Neural progenitor cell (in vitro differentiated cells): ENCODE results near the gene UBE2QL1. TPM values are rescaled to one million over a fixed set of nuclear protein-coding genes. Genes with fewer than 3 reads are reported as not detected.

Experiments used
- DNase-seq: peaks from one replicate; pipeline ENCODE4 v3.0.0-alpha.2; 2016; ENCODE audit warnings: low spot score
- H2AFZ ChIP-seq: fragments of 200-600 bp; sonication (generic); replicated peaks from 2 replicates; pipeline ENCODE4 v1.6.1; 2016; ENCODE audit warnings: antibody characterized with exemption
- H3F3A ChIP-seq: fragments of 200-600 bp; sonication (generic); 2 replicates; pipeline ENCODE4 v1.6.1; 2016; ENCODE audit warnings: antibody characterized with exemption, low read depth
- H3K27ac ChIP-seq: fragments of 200-600 bp; sonication (generic); 2 replicates; pipeline ENCODE4 v1.5.1; 2016; ENCODE audit warnings: mild to moderate bottlenecking
- H3K27me3 ChIP-seq: fragments of 200-600 bp; sonication (generic); 2 replicates; pipeline ENCODE4 v1.6.1; 2016; ENCODE audit warnings: mild to moderate bottlenecking, moderate library complexity
- H3K36me3 ChIP-seq: fragments of 200-600 bp; sonication (generic); 2 replicates; pipeline ENCODE4 v1.5.1; 2016
- H3K4me1 ChIP-seq: fragments of 200-600 bp; sonication (generic); 2 replicates; pipeline ENCODE4 v1.6.1; 2016; ENCODE audit warnings: mixed run types
- H3K4me2 ChIP-seq: fragments of 200-600 bp; sonication (generic); 2 replicates; pipeline ENCODE4 v1.6.1; 2016
- H3K4me3 ChIP-seq: fragments of 200-600 bp; sonication (generic); 2 replicates; pipeline ENCODE4 v1.5.1; 2016
- H3K79me2 ChIP-seq: fragments of 200-600 bp; sonication (generic); 2 replicates; pipeline ENCODE4 v1.6.1; 2016; ENCODE audit warnings: low read depth
- H3K9ac ChIP-seq: fragments of 200-600 bp; sonication (generic); 2 replicates; pipeline ENCODE4 v1.6.1; 2016
- H3K9me3 ChIP-seq: fragments of 200-600 bp; sonication (generic); 2 replicates; pipeline ENCODE4 v1.5.1; 2016; ENCODE audit warnings: low read depth
- H4K20me1 ChIP-seq: fragments of 200-600 bp; sonication (generic); 2 replicates; pipeline ENCODE4 v1.6.1; 2016; ENCODE audit warnings: low read depth
- H3K27ac Mint-ChIP-seq: 3 replicates; pipeline ENCODE4 v1.8.0; 2021; ENCODE audit warnings: mixed read lengths
- H3K27me3 Mint-ChIP-seq: 2 replicates; pipeline ENCODE4 v1.8.0; 2022; ENCODE audit warnings: low read depth, mild to moderate bottlenecking, inconsistent platforms, moderate library complexity, mixed read lengths; ENCODE audit not compliant: insufficient read depth
- H3K36me3 Mint-ChIP-seq: 3 replicates; pipeline ENCODE4 v1.8.0; 2021; ENCODE audit warnings: mixed read lengths
- H3K4me1 Mint-ChIP-seq: 3 replicates; pipeline ENCODE4 v1.8.0; 2021; ENCODE audit warnings: mixed read lengths
- H3K4me3 Mint-ChIP-seq: 3 replicates; pipeline ENCODE4 v1.8.0; 2021; ENCODE audit warnings: mild to moderate bottlenecking, moderate library complexity, mixed read lengths
- H3K9me3 Mint-ChIP-seq: 3 replicates; pipeline ENCODE4 v1.8.0; 2020; ENCODE audit warnings: mixed read lengths
- CTCF ChIP-seq: fragments of 200-600 bp; sonication (generic); IDR thresholded peaks from 2 replicates; pipeline ENCODE4 v1.5.1; 2017; ENCODE audit warnings: antibody characterized with exemption, mild to moderate bottlenecking
- EZH2 ChIP-seq: fragments of 200-600 bp; sonication (generic); IDR thresholded peaks from 2 replicates; pipeline ENCODE4 v1.6.1; 2017; ENCODE audit warnings: antibody characterized with exemption, mild to moderate bottlenecking, moderate library complexity
- EZH2phosphoT487 ChIP-seq: fragments of 200-600 bp; sonication (generic); IDR thresholded peaks from 2 replicates; pipeline ENCODE4 v1.6.1; 2017; ENCODE audit warnings: antibody characterized with exemption
- total RNA-seq: library from RNA; depleted of rRNA; stranded (reverse); fragments of >200 nt; gene quantifications from 2 replicates; pipeline ENCODE4 v1.2.3, GENCODE V29; 2015; ENCODE audit warnings: low replicate concordance

The UBE2QL1 gene
- total RNA-seq, 1 donor from 2014 or later, result 0.30 TPM

DNA sequence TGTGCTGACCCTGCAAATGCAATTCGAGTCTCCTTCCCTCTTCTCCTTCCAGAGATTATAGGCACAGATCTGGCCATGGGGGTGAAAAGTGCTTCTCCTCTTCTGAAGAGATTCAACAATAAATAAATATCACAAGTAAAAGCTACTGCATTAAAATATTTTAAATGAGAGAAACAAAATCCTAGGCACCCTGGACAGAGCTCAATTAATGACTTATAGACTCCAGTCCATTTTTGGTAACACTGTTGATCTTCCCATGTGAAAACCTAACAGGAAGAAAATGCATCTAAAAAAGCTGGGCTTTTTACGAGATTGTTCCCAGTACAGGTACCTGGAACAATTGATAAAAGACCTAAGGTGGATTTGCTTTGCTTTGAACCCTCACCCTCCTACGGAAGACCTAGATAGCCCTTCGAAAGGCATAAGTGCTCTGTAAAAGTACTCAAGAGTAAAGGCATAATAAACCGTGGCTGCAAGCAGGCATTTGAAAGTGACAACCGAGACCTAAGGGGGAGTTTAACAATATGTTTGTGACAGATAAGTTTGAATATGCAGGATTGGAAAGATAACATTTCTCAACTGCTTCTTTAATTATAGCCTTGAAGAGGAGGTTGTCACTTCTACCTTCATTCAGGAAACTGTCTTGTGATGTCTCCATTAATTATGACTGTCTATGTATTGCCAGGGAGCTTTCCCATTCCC lies 41.0 kb upstream of the UBE2QL1 start:
- Mint-ChIP-seq H3K27me3 (peaks cover 7% of the 10 kb centered on the region), H3K4me3 (no peak overlapping the region), H3K36me3 (no peaks in the 10 kb centered on the region), H3K9me3 (no peaks in the 10 kb centered on the region), H3K4me1 (peaks cover 4% of the 10 kb centered on the region), H3K27ac (no peak overlapping the region)
- Histone ChIP-seq H3K9ac (no peak overlapping the region), H3K27me3 (no peaks in the 10 kb centered on the region), H3K4me3 (no peak overlapping the region), H3K36me3 (no peaks in the 10 kb centered on the region), H3K4me1 (peaks cover 8% of the 10 kb centered on the region), H3K4me2 (no peak overlapping the region), H3F3A (no peaks in the 10 kb centered on the region), H3K9me3 (no peaks in the 10 kb centered on the region), H3K27ac (no peak overlapping the region), H3K79me2 (no peaks in the 10 kb centered on the region), H4K20me1 (no peaks in the 10 kb centered on the region), H2AFZ (peak overlapping the region; percentile 72)
- no peak for DNase-seq
- no peak for TF ChIP-seq EZH2
- TF ChIP-seq CTCF, result no peak
- TF ChIP-seq EZH2phosphoT487, result no peak

- Mint-ChIP-seq H3K4me3 (no peak overlapping the region), H3K27ac (no peak overlapping the region), H3K36me3 (no peaks in the 10 kb centered on the region), H3K9me3 (no peaks in the 10 kb centered on the region), H3K27me3 (peaks cover 7% of the 10 kb centered on the region), H3K4me1 (peaks cover 4% of the 10 kb centered on the region)
- H3K4me2 ChIP-seq, result no peak overlapping the region
- no peak overlapping the region for H2AFZ ChIP-seq
- DNase-seq, result no peak
- TF ChIP-seq EZH2, result no peak
- TF ChIP-seq EZH2phosphoT487, result no peak
- no peak for TF ChIP-seq CTCF
- H3K27ac ChIP-seq, result no peak overlapping the region
- no peaks in the 10 kb centered on the region for H3K36me3 ChIP-seq
- H3K9ac ChIP-seq, result no peak overlapping the region
- no peaks in the 10 kb centered on the region for H3K27me3 ChIP-seq
- H3K79me2 ChIP-seq, result no peaks in the 10 kb centered on the region
- H3K4me3 ChIP-seq, result no peak overlapping the region
- H4K20me1 ChIP-seq, result no peaks in the 10 kb centered on the region
- H3K4me1 ChIP-seq, result peaks cover 8% of the 10 kb centered on the region
- no peaks in the 10 kb centered on the region for H3K9me3 ChIP-seq
- H3F3A ChIP-seq, result no peaks in the 10 kb centered on the region
These were observed 40.4 kb upstream of the UBE2QL1 start for GRCh38 chr5:6408260-6408596.

- Histone ChIP-seq H2AFZ (no peak overlapping the region), H3K27me3 (no peaks in the 10 kb centered on the region), H3K4me1 (peaks cover 8% of the 10 kb centered on the region), H3K4me3 (no peak overlapping the region), H3K27ac (no peak overlapping the region), H3K4me2 (no peak overlapping the region), H4K20me1 (no peaks in the 10 kb centered on the region), H3F3A (no peaks in the 10 kb centered on the region), H3K9ac (no peak overlapping the region), H3K9me3 (no peaks in the 10 kb centered on the region), H3K79me2 (no peaks in the 10 kb centered on the region), H3K36me3 (no peaks in the 10 kb centered on the region)
- TF ChIP-seq EZH2phosphoT487, result no peak
- TF ChIP-seq EZH2, result no peak
- TF ChIP-seq CTCF, result no peak
- H3K36me3 Mint-ChIP-seq, result no peaks in the 10 kb centered on the region
- DNase-seq, result no peak
- H3K4me3 Mint-ChIP-seq, result no peak overlapping the region
- no peak overlapping the region for H3K27ac Mint-ChIP-seq
- H3K4me1 Mint-ChIP-seq, result peaks cover 4% of the 10 kb centered on the region
- peaks cover 7% of the 10 kb centered on the region for H3K27me3 Mint-ChIP-seq
- no peaks in the 10 kb centered on the region for H3K9me3 Mint-ChIP-seq
These were observed 39.8 kb upstream of the UBE2QL1 start for GRCh38 chr5:6408627-6409446.
